ENCODE measurements around the gene CREB5. TPM values are rescaled to one million over a fixed set of nuclear protein-coding genes. Genes with fewer than 3 reads are reported as not detected.

The CREB5 gene
- total and polyA plus RNA-seq, 7 donors, result 0.86 to 33.8 (median 16.6) TPM

GRCh38 chr7:28440055-28440601 is 27.8 kb downstream of the CREB5 start:
- no peaks in the 10 kb centered on the region for H3K4me1 ChIP-seq
- 82 to 93% (median 86%) methylated on average over 8 of the region's 8 CpGs for WGBS, 3 donors
- H3K36me3 ChIP-seq (ENCODE audit: insufficient read depth in 1 of 2, low read depth in 1 of 2), result no peaks in the 10 kb centered on the region

GRCh38 chr7:28442540-28443420 is 30.5 kb downstream of the CREB5 start:
- Histone ChIP-seq H3K27ac (no peak overlapping the region), H3K9me3 (no peaks in the 10 kb centered on the region), H3K4me3 (no peak overlapping the region), H3K36me3 (ENCODE audit: insufficient read depth in 1 of 2, low read depth in 1 of 2) (no peaks in the 10 kb centered on the region), H3K27me3 (ENCODE audit: insufficient read depth in 3 of 3, low read length in 2 of 3) (no peaks in the 10 kb centered on the region), H3K4me1 (peaks cover 5% of the 10 kb centered on the region)
- WGBS, 3 donors, result 94 to 97% (median 97%) methylated on average over 5 of the region's 5 CpGs
- no peak for DNase-seq
- intact Hi-C loops (cut with DNase I), result no loop called here
- no peak for TF ChIP-seq CTCF (IDR thresholded peaks at IDR 0.05)
- no peak for ATAC-seq

More at GRCh38 chr7:28440055-28440601, 27.8 kb downstream of the CREB5 start:
- H3K9me3 ChIP-seq, result no peaks in the 10 kb centered on the region
- no peaks in the 10 kb centered on the region for H3K27me3 ChIP-seq (ENCODE audit: insufficient read depth in 3 of 3, low read length in 2 of 3)
- intact Hi-C loops (cut with DNase I), result no loop called here
- no peak for TF ChIP-seq CTCF (IDR thresholded peaks at IDR 0.05)
- no peak overlapping the region for H3K4me3 ChIP-seq
- no peak for ATAC-seq
- no peak for DNase-seq
- no peak overlapping the region for H3K27ac ChIP-seq

GRCh38 chr7:28446131-28446530 is 33.8 kb downstream of the CREB5 start:
- no peak for ATAC-seq
- TF ChIP-seq CTCF (IDR thresholded peaks at IDR 0.05), result no peak
- Histone ChIP-seq H3K27me3 (ENCODE audit: insufficient read depth in 3 of 3, low read length in 2 of 3) (no peaks in the 10 kb centered on the region), H3K36me3 (ENCODE audit: insufficient read depth in 1 of 2, low read depth in 1 of 2) (no peaks in the 10 kb centered on the region), H3K4me3 (no peak overlapping the region), H3K9me3 (no peaks in the 10 kb centered on the region), H3K27ac (no peak overlapping the region), H3K4me1 (peaks cover 5% of the 10 kb centered on the region)
- WGBS, 3 donors, result 84 to 94% (median 85%) methylated on average over 5 of the region's 5 CpGs
- no peak for DNase-seq
- intact Hi-C loops (cut with DNase I), result no loop called here

- DNase-seq (no peak), ATAC-seq (no peak)
- no peaks in the 10 kb centered on the region for H3K9me3 ChIP-seq
- H3K27me3 ChIP-seq (ENCODE audit: insufficient read depth in 3 of 3, low read length in 2 of 3), result no peaks in the 10 kb centered on the region
- no peak overlapping the region for H3K27ac ChIP-seq
- WGBS, 3 donors, result 93 to 97% (median 96%) methylated on average over 5 of the region's 5 CpGs
- intact Hi-C loops (cut with DNase I), result no loop called here
- no peak overlapping the region for H3K4me3 ChIP-seq
- no peaks in the 10 kb centered on the region for H3K36me3 ChIP-seq (ENCODE audit: insufficient read depth in 1 of 2, low read depth in 1 of 2)
- H3K4me1 ChIP-seq, result peaks cover 5% of the 10 kb centered on the region
- no peak for TF ChIP-seq CTCF (IDR thresholded peaks at IDR 0.05)
Observed at GRCh38 chr7:28447071-28447470, 34.8 kb downstream of the CREB5 start.

Data from psoas muscle (tissue), 8 donors.